ENCODE data around the gene ATRAID. TPM values are rescaled to one million over a fixed set of nuclear protein-coding genes. Genes with fewer than 3 reads are reported as not detected.

ATRAID gene
- total RNA-seq, 1 experiment from 2014 or later, result 97.2 TPM

DNA sequence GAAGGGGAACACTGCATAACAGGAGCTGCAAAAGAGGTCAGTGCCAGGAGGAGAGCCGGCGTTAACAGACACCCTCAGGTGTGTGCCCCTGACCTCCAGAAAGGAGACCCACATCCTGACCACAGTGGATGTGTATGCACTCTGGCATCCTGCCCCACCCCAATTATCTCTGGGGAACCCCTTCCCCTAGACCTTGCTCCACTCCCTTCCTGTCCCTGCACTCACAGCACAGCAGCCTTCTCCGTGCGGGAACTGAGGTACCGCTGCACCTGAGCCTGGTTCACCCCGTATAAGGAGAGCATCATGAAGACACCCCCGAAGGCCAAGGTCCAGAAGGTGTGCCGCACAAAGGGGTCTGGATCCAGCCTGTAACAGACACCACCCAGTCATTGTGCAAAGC lies 7.3 kb upstream of the ATRAID start (continued):
- TF ChIP-seq ESRRA (CRISPR knock-in tag; IDR thresholded peaks at IDR 0.05; ENCODE audit: borderline replicate concordance), result no peak
- no peak for TF ChIP-seq GRHL2 (CRISPR knock-in tag; IDR thresholded peaks at IDR 0.05; ENCODE audit: insufficient replicate concordance, severe bottlenecking)
- no peak for TF ChIP-seq TEAD1 (CRISPR knock-in tag; IDR thresholded peaks at IDR 0.05)
- TF ChIP-seq ZNF263 (CRISPR knock-in tag; IDR thresholded peaks at IDR 0.05; ENCODE audit: low read depth), result no peak
- TF ChIP-seq, protein P1, sequence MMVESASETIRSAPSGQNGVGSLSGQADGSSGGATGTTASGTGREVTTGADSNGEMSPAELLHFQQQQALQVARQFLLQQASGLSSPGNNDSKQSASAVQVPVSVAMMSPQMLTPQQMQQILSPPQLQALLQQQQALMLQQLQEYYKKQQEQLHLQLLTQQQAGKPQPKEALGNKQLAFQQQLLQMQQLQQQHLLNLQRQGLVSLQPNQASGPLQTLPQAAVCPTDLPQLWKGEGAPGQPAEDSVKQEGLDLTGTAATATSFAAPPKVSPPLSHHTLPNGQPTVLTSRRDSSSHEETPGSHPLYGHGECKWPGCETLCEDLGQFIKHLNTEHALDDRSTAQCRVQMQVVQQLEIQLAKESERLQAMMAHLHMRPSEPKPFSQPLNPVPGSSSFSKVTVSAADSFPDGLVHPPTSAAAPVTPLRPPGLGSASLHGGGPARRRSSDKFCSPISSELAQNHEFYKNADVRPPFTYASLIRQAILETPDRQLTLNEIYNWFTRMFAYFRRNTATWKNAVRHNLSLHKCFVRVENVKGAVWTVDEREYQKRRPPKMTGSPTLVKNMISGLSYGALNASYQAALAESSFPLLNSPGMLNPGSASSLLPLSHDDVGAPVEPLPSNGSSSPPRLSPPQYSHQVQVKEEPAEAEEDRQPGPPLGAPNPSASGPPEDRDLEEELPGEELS (CRISPR knock-in tag; IDR thresholded peaks at IDR 0.05), result no peak

DNA sequence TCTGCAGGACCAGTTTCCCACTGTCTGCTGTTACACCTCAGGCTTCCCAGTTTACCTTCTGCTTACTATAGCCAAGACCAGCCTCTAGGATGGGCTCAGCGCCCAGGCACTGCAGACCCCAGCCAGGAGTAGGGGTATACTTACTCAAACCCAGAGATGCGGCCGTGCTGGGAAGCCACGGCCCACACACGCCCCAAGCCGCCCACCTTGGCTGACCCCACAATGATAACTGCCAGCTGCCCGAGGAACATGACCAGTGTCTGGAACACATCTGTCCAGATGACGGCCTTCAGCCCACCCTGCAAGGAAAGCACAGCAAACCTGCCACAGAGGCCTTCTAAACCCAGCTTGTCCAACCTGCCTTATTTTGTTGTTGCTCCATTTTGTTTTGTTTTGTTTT lies 6.6 kb upstream of the ATRAID start:
- Mint-ChIP-seq H3K4me3 (no peak overlapping the region), H3K4me1 (peaks cover 16% of the 10 kb centered on the region), H3K9me3 (no peaks in the 10 kb centered on the region), H3K27ac (no peak overlapping the region), H3K36me3 (peaks cover 85% of the 10 kb centered on the region), H3K27me3 (ENCODE audit: low read depth) (no peaks in the 10 kb centered on the region)
- ChIA-PET POLR2A (no interaction called here), CTCF (no interaction called here)
- TF ChIP-seq, protein P2, sequence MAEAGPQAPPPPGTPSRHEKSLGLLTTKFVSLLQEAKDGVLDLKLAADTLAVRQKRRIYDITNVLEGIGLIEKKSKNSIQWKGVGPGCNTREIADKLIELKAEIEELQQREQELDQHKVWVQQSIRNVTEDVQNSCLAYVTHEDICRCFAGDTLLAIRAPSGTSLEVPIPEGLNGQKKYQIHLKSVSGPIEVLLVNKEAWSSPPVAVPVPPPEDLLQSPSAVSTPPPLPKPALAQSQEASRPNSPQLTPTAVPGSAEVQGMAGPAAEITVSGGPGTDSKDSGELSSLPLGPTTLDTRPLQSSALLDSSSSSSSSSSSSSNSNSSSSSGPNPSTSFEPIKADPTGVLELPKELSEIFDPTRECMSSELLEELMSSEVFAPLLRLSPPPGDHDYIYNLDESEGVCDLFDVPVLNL (CRISPR knock-in tag; IDR thresholded peaks at IDR 0.05; ENCODE audit: borderline replicate concordance, low read depth), result no peak
- TF ChIP-seq GTF2I (CRISPR knock-in tag; conservative IDR thresholded peaks at IDR 0.05), result no peak
- TF ChIP-seq SOX15 (CRISPR knock-in tag; IDR thresholded peaks at IDR 0.05), result no peak
- no peak for TF ChIP-seq GRHL2 (CRISPR knock-in tag; IDR thresholded peaks at IDR 0.05; ENCODE audit: insufficient replicate concordance, severe bottlenecking)
- TF ChIP-seq CREB1 (CRISPR knock-in tag; IDR thresholded peaks at IDR 0.05), result no peak
- TF ChIP-seq, protein P3, sequence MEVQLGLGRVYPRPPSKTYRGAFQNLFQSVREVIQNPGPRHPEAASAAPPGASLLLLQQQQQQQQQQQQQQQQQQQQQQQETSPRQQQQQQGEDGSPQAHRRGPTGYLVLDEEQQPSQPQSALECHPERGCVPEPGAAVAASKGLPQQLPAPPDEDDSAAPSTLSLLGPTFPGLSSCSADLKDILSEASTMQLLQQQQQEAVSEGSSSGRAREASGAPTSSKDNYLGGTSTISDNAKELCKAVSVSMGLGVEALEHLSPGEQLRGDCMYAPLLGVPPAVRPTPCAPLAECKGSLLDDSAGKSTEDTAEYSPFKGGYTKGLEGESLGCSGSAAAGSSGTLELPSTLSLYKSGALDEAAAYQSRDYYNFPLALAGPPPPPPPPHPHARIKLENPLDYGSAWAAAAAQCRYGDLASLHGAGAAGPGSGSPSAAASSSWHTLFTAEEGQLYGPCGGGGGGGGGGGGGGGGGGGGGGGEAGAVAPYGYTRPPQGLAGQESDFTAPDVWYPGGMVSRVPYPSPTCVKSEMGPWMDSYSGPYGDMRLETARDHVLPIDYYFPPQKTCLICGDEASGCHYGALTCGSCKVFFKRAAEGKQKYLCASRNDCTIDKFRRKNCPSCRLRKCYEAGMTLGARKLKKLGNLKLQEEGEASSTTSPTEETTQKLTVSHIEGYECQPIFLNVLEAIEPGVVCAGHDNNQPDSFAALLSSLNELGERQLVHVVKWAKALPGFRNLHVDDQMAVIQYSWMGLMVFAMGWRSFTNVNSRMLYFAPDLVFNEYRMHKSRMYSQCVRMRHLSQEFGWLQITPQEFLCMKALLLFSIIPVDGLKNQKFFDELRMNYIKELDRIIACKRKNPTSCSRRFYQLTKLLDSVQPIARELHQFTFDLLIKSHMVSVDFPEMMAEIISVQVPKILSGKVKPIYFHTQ (CRISPR knock-in tag; IDR thresholded peaks at IDR 0.05), result no peak
- TF ChIP-seq, protein P1 (CRISPR knock-in tag; IDR thresholded peaks at IDR 0.05), result no peak
- TF ChIP-seq, protein P4, sequence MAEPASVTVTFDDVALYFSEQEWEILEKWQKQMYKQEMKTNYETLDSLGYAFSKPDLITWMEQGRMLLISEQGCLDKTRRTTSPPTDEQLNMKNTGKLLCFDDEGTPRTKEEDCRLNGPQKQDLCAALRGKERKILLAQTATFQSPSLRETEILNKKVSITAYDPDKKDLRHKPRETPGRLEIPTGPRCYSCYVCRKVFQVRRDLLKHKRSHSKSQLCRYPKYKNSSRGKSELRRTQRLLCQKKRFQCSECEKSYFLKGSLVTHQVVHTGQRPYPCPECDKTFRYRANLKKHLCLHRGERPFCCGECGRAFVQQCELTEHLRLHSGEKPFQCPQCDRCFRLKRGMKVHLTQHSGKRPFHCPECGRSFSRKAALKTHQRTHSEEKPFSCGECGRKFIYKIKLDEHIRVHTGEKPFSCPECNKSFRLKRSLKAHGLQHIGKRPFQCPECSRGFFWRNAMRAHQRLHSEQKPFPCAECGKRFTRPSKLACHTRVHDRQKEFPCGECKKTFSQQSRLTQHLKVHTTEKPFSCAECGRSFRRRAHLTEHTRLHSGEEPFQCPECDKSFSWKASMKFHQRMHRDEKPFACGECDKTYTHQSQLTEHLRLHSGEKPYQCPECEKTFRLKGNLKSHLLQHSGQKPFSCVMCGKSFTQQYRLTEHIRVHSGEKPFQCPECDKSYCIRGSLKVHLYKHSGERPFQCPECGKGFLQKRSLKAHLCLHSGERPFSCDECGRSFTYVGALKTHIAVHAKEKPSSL (CRISPR knock-in tag; conservative IDR thresholded peaks at IDR 0.05), result no peak
- TF ChIP-seq GABPB1 (CRISPR knock-in tag; IDR thresholded peaks at IDR 0.05), result no peak
- no peak for TF ChIP-seq JUN (CRISPR knock-in tag; IDR thresholded peaks at IDR 0.05)
- no peak for TF ChIP-seq OVOL2 (CRISPR knock-in tag; IDR thresholded peaks at IDR 0.05; ENCODE audit: borderline replicate concordance)
- TF ChIP-seq, protein P5, sequence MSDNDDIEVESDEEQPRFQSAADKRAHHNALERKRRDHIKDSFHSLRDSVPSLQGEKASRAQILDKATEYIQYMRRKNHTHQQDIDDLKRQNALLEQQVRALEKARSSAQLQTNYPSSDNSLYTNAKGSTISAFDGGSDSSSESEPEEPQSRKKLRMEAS (CRISPR knock-in tag; IDR thresholded peaks at IDR 0.05), result no peak
- TF ChIP-seq SMAD4 (CRISPR knock-in tag; IDR thresholded peaks at IDR 0.05), result no peak
- no peak for TF ChIP-seq SP1 (CRISPR knock-in tag; conservative IDR thresholded peaks at IDR 0.05)
- DNase-seq (ENCODE audit: low spot score), result no peak
- no peak for ATAC-seq
